HG03432 (cell line): ENCODE results near the gene GAA.
"Not testable (repeated sequence)": the region's sequence is repeated elsewhere in the genome, so short reads cannot be mapped to it uniquely, and the experiment has no call there.

Experiments used
- ATAC-seq: cut with Tn5 transposase; IDR thresholded peaks from one replicate; pipeline ENCODE4 v1.9.1; 2021; ENCODE audit warnings: mild to moderate bottlenecking, moderate library complexity; ENCODE audit not compliant: unreplicated experiment

Gene GAA

DNA sequence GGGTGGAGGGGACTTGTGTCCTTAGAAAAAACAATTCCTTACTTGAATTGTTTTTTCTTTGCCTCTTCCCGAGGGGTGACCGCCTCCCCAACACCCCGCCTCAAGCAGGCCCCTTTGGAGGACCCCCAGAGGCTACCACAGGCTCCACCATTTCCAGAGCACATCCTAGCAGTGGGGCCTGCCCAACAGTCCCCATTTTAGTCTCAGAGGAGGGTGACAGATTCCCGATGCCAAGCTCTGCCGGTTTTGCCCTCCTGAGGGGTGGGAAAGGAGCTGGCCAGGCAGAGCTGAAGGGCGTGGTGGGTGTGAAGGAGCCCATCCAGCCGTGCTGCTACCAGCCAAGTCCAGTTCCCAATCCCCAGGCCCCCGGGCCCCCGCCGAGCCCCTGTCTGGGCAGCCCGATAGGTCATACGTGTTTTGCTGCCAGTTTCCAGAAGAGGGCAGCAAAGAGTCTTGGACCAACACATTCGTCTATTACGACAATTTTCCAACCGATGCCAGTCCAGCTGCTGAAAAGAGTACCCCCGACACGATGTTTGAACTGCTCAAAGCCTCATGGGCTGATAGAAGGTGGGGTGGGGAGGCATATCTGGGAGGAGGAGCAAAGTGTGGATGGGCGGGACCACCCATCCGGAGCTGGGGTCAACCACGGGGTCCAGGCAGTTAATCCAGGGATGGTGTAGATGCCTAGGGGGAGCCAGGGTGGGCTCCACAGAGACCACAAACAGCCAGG is 18.8 kb upstream of the GAA start:
- no peak for ATAC-seq

DNA sequence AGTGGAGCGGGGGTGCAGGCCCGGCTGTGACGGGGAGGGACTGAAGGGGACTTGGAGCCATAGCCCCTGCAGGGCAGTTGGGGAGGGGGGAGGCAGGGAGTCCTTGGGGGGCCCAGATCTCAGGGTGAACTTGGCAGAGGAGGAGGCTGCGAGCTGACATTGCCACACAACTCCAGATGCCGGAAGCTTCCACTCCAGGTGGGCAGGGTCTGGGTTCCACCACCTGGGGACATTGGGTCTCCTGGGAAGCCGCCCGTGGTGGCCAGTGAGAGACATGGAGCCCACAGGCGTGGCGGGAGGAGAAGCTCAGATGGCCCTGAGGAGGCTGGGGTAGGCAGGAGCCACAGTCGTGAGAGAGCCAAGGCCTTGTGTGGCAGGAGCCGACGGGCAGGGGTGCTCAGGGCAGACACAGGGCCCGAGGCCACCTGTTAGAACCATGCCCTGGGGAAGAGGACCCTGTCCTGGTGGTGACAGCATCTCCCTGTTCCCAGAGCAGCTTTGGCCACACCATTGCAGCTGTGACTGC is 18.2 kb upstream of the GAA start:
- no peak for ATAC-seq

DNA sequence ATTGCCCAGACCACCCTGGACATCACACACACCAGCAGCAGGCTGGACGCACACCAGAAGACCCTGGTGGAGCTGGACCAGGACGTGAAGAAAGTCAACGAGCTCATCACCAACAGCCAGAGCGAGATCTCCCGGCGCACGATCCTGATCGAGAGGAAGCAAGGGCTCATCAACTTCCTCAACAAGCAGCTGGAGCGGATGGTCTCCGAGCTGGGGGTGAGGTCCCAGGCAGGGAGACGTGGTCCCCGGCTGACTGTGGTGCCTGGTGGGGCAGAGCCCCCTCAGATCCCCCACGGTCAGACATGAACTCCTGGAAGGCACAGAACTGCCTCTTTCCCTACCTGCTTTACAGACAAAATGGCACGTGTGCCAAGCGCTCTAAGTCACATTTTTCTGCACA is 16.6 kb upstream of the GAA start:
- ATAC-seq = no peak

DNA sequence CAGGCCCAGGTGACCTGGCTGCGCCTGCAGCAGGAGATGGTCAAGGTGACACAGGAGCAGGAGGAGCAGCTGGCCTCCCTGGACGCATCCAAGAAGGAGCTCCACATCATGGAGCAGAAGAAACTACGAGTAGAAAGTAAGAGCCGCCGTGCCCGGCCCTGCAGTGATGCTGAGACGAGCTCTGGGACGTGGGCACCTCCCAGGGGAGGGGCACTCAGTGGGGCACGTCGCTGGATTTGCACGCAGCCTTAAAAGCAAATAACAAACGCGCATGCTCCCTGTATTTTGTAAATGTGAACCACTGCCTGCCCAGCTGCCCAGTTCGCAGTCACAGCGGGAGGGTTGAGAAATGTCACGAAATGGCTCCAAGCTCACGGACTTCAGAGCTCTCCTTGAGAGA is 15.3 kb upstream of the GAA start:
- ATAC-seq = no peak

DNA sequence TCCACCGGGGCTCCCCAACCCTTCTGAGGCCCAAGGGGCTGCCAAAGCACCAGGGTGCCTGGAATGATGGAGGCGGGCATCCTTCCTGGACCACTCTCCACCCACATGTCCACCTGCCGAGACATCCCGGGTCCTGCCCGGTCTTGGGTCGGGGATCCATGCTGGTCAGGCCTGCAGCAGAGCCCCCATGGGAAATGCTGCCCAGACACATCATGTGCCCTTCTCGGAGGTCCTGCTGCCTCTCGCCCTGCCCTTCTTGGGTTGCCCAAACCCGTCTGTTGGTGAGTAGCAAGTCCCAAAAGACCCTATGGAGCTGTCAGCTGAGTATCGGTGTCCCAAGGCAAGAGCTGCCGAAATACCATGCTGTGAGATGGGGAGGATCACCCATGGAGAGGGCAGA is 14.8 kb upstream of the GAA start:
- no peak for ATAC-seq

DNA sequence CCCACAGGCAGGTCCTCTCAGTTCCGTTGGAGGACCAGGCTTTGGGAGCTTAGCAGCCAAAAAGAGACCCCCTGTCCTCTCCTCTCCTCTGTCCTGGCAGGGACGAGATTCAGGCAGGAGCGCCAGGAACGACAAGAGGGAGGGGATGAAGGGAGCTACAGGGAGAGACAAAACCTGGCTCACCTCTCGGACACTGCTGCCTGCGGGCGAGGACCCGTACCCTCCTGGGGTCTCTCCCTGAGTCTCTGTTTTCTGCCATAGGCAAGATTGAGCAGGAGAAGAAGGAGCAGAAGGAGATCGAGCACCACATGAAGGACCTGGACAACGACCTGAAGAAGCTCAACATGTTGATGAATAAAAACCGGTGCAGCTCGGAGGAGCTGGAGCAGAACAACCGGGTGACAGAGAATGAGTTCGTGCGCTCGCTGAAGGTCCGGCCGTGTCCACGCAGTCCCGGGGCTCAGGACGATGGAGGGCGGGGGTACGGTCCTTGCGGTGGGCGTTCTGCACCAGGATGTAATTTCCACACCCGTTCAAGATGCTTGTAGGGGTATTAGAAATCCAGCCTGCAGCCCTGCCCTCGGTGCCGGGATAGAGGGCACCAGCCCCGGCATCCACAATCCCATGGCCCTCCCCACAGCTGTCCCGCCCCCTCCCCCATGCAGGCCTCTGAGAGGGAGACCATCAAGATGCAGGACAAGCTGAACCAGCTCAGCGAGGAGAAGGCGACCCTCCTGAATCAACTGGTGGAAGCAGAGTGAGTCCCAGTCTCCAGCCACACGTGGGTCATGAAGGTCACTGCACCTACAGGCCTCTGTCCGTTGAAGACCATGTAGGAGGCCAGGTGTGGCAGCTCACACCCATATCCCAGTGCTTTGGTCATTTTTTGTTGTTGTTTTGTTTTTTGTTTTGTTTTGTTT is 13.8 kb upstream of the GAA start:
- no peak for ATAC-seq

DNA sequence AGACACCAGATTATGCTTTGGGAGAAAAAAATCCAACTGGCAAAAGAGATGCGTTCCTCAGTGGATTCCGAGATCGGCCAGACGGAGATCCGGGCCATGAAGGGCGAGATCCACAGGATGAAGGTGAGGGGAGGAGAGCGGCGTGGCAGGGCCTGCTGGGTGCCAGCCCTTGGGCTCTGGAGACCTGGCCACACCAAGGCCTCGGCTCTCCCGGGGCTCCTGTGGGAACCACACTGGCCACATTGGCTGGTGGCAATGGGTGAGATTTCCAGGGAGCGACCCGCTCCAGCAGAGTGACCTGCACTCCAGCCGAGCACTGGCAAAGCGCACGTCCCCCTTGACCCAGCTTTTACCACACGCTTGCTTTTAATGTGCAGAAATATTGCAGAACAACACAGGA is 11.6 kb upstream of the GAA start:
- no peak for ATAC-seq

DNA sequence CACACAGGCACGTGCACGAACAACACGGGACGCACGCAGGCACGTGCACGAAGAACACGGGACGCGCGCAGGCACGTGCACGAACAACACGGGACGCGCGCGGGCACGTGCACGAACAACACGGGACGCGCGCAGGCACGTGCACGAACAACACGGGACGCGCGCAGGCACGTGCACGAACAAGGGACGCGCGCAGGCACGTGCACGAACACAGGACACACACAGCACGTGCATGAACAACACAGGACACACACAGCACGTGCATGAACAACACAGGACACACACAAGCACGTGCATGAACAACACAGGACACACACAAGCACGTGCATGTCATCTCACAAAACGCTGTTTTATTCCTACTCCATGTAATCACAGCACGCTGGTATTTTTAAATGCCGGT is 11.2 kb upstream of the GAA start:
- ATAC-seq = not testable (repeated sequence)

DNA sequence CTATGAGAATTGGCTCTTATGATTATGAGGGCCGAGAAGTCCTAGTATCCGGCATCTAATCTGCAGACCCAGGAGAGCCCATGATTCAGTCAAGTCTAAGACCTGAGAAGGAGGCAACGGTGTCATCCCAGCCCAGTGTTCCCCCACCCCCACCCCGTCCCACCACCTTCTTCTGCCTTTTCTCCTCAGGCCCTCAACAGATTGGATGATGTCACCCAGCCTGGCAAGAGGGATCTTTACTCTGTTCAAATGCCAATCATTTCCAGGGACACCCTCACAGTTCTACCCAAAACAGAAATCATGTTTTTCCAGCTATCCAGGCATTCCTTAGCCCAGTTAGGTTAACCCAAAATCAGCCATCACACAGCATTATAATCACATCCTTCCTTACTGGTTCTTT is 10.0 kb upstream of the GAA start:
- no peak for ATAC-seq

DNA sequence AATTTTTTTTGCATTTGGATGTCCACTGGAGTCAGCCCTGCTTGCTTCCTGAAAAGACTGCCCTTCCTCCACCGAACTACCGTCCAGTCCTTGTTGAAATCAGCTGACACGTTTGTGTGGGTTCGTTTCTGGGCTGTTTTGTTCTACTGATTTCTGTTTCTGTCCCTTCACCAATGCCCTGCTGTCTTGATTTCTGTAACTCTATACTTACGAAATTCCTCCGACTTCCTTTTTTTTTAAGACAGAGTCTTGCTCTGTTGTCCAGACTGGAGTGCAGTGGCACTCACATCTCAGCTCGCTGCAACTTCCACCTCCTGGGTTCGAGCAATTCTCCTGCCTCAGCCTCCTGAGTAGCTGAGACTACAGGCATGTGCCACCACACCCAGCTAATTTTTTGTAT is 8.4 kb upstream of the GAA start:
- no peak for ATAC-seq

DNA sequence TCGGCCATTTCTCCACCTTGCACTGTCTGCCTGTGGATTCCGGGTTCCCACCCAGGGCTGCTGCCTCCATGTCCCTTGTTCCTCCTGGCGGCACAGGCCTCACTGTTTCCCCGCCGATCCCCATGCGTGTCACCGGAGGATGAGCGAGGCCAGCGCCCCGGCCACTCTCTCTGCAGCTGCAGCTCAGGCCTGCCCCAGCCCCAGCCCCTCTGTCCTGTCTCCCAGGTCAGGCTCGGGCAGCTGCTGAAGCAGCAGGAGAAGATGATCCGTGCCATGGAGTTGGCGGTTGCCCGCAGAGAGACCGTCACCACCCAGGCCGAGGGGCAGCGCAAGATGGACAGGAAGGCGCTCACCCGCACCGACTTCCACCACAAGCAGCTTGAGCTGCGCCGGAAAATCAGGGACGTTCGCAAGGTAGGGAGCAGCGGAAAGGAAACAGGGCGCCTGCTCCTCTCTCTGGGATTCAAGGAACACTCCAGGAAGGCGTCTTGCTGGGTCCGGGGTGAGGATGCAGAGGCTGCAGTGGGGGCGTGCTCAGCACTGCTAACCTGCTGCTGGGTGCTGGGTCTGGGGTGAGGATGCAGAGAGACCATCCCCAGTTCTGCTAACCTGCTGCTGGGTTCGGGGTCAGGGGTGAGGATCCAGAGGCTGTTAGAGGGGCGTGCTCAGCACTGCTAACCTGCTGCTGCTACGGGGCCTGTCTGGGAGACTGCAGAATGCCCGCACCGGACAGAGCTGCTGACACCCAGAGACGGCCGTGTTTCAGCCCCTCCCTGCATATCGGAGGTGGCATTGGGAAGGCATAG is 6.1 kb upstream of the GAA start:
- no peak for ATAC-seq

DNA sequence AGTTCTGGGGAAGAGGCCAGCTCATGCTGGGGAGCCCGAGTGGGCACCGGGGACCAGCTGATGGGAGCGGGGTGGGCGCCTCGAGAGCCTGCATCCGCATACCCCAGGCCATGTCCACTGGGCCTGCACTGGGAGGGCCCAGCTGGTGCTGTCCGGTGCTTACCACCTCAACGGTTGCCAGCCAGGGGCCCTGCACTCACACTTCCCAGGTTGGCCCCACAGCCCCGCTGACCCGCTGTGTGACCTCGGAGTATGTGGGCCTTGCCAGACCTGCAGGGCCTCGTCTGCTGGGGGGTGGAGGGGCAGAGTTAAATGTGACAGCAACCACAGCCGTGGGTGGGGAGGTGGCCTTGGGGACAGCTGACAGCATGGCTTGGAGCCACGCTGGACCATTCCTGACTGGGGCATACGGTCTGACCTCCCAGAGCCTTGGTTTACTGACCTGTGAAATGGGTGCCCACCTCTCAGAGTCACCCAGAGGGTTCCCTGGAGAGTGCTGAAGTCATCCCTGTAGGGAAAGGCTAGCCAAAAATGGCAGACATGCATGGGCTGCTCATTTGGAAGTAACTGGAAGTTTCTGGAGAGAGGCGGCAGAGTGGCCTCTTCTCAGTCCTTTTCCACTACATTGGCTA is 5.4 kb upstream of the GAA start:
- ATAC-seq = no peak

DNA sequence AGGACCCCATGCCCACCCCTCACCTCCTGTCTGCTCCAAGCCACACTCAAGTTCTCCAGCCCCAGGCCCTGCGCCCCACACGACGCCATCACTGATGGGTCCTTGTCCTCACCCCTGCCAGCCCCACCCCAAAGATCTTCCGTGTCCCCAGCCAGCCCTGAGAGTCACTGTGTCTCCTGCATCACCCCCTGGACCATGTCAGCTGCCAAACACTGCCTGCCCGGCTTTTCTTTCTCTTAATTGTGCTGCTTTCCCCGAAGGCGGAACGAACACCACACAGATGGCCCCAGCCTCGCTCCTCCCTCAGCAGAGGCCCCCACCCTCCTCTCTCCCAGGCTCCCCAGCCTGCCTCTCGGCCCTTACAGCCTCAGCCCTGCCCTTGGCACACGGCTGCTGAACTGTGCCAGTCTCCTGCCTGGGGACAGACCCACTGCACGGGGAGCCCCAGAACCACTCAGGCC is 4.8 kb upstream of the GAA start:
- ATAC-seq = no peak

DNA sequence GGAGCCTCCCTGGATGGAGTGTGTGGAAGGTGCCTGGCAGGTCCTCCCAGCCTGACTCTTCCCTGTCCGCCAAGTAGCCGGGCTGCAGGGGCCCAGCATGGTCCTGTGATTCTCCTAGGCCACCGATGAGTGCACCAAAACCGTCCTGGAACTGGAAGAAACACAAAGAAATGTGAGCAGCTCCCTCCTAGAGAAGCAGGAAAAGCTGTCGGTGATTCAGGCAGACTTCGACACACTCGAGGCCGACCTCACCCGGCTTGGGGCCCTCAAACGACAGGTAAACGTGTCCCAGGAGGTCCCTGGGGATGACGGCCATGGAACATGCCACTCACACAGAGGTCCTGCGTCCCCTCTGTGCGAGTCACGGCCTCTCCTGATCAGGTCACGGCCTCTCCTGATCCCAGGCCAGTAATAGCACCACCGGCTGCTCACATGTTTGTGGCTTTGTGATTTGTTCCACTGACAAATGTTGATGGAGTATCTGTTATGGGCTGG is 4.2 kb upstream of the GAA start:
- ATAC-seq = no peak

DNA sequence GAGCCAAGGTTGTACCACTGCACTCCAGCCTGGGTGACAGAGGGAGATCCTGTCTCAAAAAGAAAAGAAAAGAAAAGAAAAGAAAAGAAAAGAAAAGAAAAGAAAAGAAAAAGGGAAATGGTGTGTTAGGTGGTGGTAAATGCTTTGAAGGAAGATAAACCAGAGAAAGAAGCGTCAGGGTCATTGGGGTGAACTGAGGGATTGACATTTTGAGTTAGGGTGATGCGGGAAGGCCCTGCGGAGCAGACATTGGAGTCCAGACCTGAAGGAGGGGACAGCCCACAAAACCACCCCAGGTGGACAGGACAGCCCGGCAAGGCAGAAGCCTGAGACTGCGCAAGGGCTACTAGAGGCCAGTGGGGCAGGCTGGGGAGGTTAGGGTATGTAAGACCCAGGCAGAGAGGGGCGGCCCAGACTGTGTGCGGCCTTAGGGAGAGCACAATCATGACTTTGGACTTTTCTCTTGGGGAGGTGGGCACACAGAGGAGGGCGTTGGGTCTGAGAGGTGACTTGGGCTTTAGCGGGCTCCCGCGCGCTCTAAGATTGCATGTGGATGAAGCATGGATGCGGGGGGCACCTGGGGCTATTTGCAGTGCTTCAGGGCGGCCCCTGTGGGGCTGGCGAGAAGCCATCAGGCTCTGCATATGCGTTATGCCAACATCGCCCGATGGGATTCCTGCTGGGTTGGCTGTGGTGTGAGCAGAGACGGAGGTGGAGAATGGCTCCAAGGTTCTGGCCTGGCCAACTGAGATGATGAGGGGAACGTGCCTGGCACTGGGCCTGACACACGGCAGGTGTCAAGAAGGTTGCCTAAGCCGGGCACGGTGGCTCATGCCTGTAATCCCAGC is 3.3 kb upstream of the GAA start:
- no peak for ATAC-seq

DNA sequence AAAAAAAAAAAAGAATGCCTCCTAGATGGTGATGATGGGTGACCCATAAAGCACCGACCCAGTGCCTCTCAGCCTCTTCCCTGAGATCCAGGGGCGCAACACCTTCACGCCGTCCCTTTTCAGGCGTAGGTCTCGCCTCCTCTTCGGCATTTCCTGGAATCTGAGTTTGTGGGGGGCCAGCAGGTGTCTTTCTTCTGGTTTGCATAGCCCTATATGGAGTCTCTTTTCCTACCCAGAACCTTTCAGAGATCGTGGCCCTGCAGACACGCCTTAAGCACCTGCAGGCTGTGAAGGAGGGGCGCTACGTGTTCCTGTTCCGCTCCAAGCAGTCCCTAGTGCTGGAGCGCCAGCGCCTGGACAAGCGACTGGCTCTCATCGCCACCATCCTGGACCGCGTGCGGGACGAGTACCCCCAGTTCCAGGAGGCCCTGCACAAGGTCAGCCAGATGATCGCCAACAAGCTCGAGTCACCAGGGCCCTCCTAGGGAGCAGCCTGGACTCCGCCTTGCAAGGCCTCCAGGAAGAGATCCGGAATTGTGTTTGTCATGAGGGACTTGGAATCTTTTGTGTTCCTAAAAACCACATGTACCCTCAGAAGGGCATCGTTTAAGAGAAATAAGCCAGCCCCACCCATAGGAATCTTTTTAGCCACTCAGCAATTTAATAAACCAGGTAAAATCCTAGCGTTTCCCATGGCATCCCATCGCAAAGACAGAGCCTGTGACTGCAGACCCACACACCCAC is 1.9 kb upstream of the GAA start:
- no peak for ATAC-seq

DNA sequence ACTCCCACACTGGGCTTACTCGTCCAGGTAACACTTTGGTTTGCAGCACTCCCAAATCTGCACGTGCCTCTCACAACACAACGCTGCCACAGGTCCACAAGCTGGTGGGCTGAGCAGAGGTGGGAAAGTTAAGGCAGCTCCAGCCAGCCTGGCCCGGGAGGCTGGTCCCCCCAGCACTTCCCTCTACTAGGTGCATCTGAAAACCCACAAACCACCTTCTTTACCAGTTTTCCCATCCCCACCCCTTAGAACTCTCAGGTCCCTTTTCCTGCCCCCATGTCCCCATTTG is 1.4 kb upstream of the GAA start:
- no peak for ATAC-seq

DNA sequence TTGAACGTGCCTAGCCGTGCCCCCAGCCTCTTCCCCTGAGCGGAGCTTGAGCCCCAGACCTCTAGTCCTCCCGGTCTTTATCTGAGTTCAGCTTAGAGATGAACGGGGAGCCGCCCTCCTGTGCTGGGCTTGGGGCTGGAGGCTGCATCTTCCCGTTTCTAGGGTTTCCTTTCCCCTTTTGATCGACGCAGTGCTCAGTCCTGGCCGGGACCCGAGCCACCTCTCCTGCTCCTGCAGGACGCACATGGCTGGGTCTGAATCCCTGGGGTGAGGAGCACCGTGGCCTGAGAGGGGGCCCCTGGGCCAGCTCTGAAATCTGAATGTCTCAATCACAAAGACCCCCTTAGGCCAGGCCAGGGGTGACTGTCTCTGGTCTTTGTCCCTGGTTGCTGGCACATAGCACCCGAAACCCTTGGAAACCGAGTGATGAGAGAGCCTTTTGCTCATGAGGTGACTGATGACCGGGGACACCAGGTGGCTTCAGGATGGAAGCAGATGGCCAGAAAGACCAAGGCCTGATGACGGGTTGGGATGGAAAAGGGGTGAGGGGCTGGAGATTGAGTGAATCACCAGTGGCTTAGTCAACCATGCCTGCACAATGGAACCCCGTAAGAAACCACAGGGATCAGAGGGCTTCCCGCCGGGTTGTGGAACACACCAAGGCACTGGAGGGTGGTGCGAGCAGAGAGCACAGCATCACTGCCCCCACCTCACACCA is 724 bp downstream of the GAA start:
- ATAC-seq = peak; percentile 16
